Epidermal melanocyte (primary cell): ENCODE measurements around the gene EHMT1.
"Not testable (repeated sequence)": the region's sequence is repeated elsewhere in the genome, so short reads cannot be mapped to it uniquely, and the experiment has no call there.

Source experiments
- DNase-seq: peaks from one replicate; pipeline ENCODE4 v3.0.0; 2011; ENCODE audit warnings: low spot score; ENCODE audit not compliant: insufficient read length

The EHMT1 gene

GRCh38 chr9:137759117-137759516 lies 140.3 kb downstream of the EHMT1 start:
- no peak for DNase-seq

GRCh38 chr9:137759649-137760321 lies 141.0 kb downstream of the EHMT1 start:
- no peak for DNase-seq

GRCh38 chr9:137760426-137760825 lies 141.6 kb downstream of the EHMT1 start:
- no peak for DNase-seq

GRCh38 chr9:137761032-137761431 lies 142.2 kb downstream of the EHMT1 start:
- DNase-seq: no peak

- DNase-seq: no peak
Observed at GRCh38 chr9:137761793-137762192, 143.0 kb downstream of the EHMT1 start.

GRCh38 chr9:137762414-137763061 lies 143.7 kb downstream of the EHMT1 start:
- no peak for DNase-seq

GRCh38 chr9:137763271-137763955 lies 144.6 kb downstream of the EHMT1 start:
- DNase-seq: no peak

- no peak for DNase-seq
Observed at GRCh38 chr9:137764171-137764671, 145.4 kb downstream of the EHMT1 start.

- DNase-seq: peak; percentile 85
Observed at GRCh38 chr9:137764981-137765380, 146.2 kb downstream of the EHMT1 start.

- DNase-seq: no peak
Observed at GRCh38 chr9:137765536-137765935, 146.7 kb downstream of the EHMT1 start.

GRCh38 chr9:137771580-137771979 lies 152.8 kb downstream of the EHMT1 start:
- no peak for DNase-seq

GRCh38 chr9:137772281-137772873 lies 153.6 kb downstream of the EHMT1 start:
- no peak for DNase-seq

GRCh38 chr9:137774775-137775386 lies 156.1 kb downstream of the EHMT1 start:
- DNase-seq: no peak

GRCh38 chr9:137776306-137776995 lies 157.6 kb downstream of the EHMT1 start:
- no peak for DNase-seq

- no peak for DNase-seq
Observed at GRCh38 chr9:137777761-137778160, 159.0 kb downstream of the EHMT1 start.

GRCh38 chr9:137778336-137778735 lies 159.5 kb downstream of the EHMT1 start:
- DNase-seq: no peak

GRCh38 chr9:137778914-137779313 lies 160.1 kb downstream of the EHMT1 start:
- no peak for DNase-seq

- DNase-seq: not testable (repeated sequence)
Observed at GRCh38 chr9:137780031-137780430, 161.2 kb downstream of the EHMT1 start.

GRCh38 chr9:137781906-137782585 lies 163.2 kb downstream of the EHMT1 start:
- no peak for DNase-seq

GRCh38 chr9:137783521-137783920 lies 164.7 kb downstream of the EHMT1 start:
- no peak for DNase-seq
